ENCODE data around the gene TENM3.

Gene TENM3

GRCh38 chr4:182486881-182487280, 243.7 kb downstream of the TENM3 start:
- Histone ChIP-seq H3K79me2 (ENCODE audit: low read length) (no peaks in the 10 kb centered on the region), H3K27me3 (ENCODE audit: low read depth, low read length) (no peaks in the 10 kb centered on the region), H3K4me2 (ENCODE audit: low read length) (no peak overlapping the region), H3K36me3 (replicated peaks; ENCODE audit: low read depth, low read length) (peaks cover 4% of the 10 kb centered on the region), H2AFZ (ENCODE audit: low read depth, low read length) (no peak overlapping the region), H3K4me3 (ENCODE audit: low read length) (no peak overlapping the region), H4K20me1 (ENCODE audit: insufficient read depth, low read length) (no peaks in the 10 kb centered on the region), H3K9ac (ENCODE audit: low read length) (no peak overlapping the region), H3K27ac (ENCODE audit: low read length) (no peak overlapping the region), H3K4me1 (ENCODE audit: low read length) (peaks cover 4% of the 10 kb centered on the region; the same call in 1 of the 2 replicates), H3K9me3 (ENCODE audit: insufficient read depth, low read length) (no peaks in the 10 kb centered on the region)
- TF ChIP-seq EZH2phosphoT487 (IDR thresholded peaks at IDR 0.05; ENCODE audit: low read depth) = no peak
- no peak for TF ChIP-seq CTCF (IDR thresholded peaks at IDR 0.05; ENCODE audit: low read depth, low read length)

GRCh38 chr4:182488896-182489295, 245.7 kb downstream of the TENM3 start:
- peaks cover 14% of the 10 kb centered on the region for H3K4me1 ChIP-seq (ENCODE audit: low read length)
- no peaks in the 10 kb centered on the region for H3K79me2 ChIP-seq (ENCODE audit: low read length)
- H3K27ac ChIP-seq (ENCODE audit: low read length) = no peak overlapping the region
- peaks cover 4% of the 10 kb centered on the region for H3K36me3 ChIP-seq (replicated peaks; ENCODE audit: low read depth, low read length)
- H2AFZ ChIP-seq (ENCODE audit: low read depth, low read length) = no peak overlapping the region
- H4K20me1 ChIP-seq (ENCODE audit: insufficient read depth, low read length) = no peaks in the 10 kb centered on the region
- no peaks in the 10 kb centered on the region for H3K9me3 ChIP-seq (ENCODE audit: insufficient read depth, low read length)
- H3K4me3 ChIP-seq (ENCODE audit: low read length) = no peak overlapping the region
- H3K27me3 ChIP-seq (ENCODE audit: low read depth, low read length) = no peaks in the 10 kb centered on the region
- H3K9ac ChIP-seq (ENCODE audit: low read length) = no peak overlapping the region
- H3K4me2 ChIP-seq (ENCODE audit: low read length) = no peak overlapping the region
- TF ChIP-seq EZH2phosphoT487 (IDR thresholded peaks at IDR 0.05; ENCODE audit: low read depth) (no peak), CTCF (IDR thresholded peaks at IDR 0.05; ENCODE audit: low read depth, low read length) (no peak)

- peaks cover 14% of the 10 kb centered on the region for H3K4me1 ChIP-seq (ENCODE audit: low read length)
- no peak overlapping the region for H3K27ac ChIP-seq (ENCODE audit: low read length)
- no peak overlapping the region for H3K9ac ChIP-seq (ENCODE audit: low read length)
- H3K27me3 ChIP-seq (ENCODE audit: low read depth, low read length) = no peaks in the 10 kb centered on the region
- H2AFZ ChIP-seq (ENCODE audit: low read depth, low read length) = no peak overlapping the region
- peaks cover 4% of the 10 kb centered on the region for H3K36me3 ChIP-seq (replicated peaks; ENCODE audit: low read depth, low read length)
- no peaks in the 10 kb centered on the region for H3K79me2 ChIP-seq (ENCODE audit: low read length)
- H3K9me3 ChIP-seq (ENCODE audit: insufficient read depth, low read length) = no peaks in the 10 kb centered on the region
- no peak overlapping the region for H3K4me3 ChIP-seq (ENCODE audit: low read length)
- no peaks in the 10 kb centered on the region for H4K20me1 ChIP-seq (ENCODE audit: insufficient read depth, low read length)
- H3K4me2 ChIP-seq (ENCODE audit: low read length) = no peak overlapping the region
- TF ChIP-seq CTCF (IDR thresholded peaks at IDR 0.05; ENCODE audit: low read depth, low read length) (no peak), EZH2phosphoT487 (IDR thresholded peaks at IDR 0.05; ENCODE audit: low read depth) (no peak)
Observed at GRCh38 chr4:182489607-182490006, 246.4 kb downstream of the TENM3 start.

GRCh38 chr4:182491719-182492118, 248.5 kb downstream of the TENM3 start:
- no peaks in the 10 kb centered on the region for H3K79me2 ChIP-seq (ENCODE audit: low read length)
- H3K27ac ChIP-seq (ENCODE audit: low read length) = no peak overlapping the region
- H3K27me3 ChIP-seq (ENCODE audit: low read depth, low read length) = no peaks in the 10 kb centered on the region
- H4K20me1 ChIP-seq (ENCODE audit: insufficient read depth, low read length) = no peaks in the 10 kb centered on the region
- H3K4me3 ChIP-seq (ENCODE audit: low read length) = no peak overlapping the region
- no peak overlapping the region for H3K9ac ChIP-seq (ENCODE audit: low read length)
- no peak overlapping the region for H2AFZ ChIP-seq (ENCODE audit: low read depth, low read length)
- H3K9me3 ChIP-seq (ENCODE audit: insufficient read depth, low read length) = no peaks in the 10 kb centered on the region
- no peak overlapping the region for H3K4me2 ChIP-seq (ENCODE audit: low read length)
- H3K4me1 ChIP-seq (ENCODE audit: low read length) = peaks cover 14% of the 10 kb centered on the region
- peaks cover 4% of the 10 kb centered on the region for H3K36me3 ChIP-seq (replicated peaks; ENCODE audit: low read depth, low read length)
- no peak for TF ChIP-seq EZH2phosphoT487 (IDR thresholded peaks at IDR 0.05; ENCODE audit: low read depth)
- TF ChIP-seq CTCF (IDR thresholded peaks at IDR 0.05; ENCODE audit: low read depth, low read length) = no peak
